ENCODE results near the gene PROK2. TPM values are rescaled to one million over a fixed set of nuclear protein-coding genes. Genes with fewer than 3 reads are reported as not detected.

PROK2 gene
- polyA plus RNA-seq, 1 experiment: not detected

DNA sequence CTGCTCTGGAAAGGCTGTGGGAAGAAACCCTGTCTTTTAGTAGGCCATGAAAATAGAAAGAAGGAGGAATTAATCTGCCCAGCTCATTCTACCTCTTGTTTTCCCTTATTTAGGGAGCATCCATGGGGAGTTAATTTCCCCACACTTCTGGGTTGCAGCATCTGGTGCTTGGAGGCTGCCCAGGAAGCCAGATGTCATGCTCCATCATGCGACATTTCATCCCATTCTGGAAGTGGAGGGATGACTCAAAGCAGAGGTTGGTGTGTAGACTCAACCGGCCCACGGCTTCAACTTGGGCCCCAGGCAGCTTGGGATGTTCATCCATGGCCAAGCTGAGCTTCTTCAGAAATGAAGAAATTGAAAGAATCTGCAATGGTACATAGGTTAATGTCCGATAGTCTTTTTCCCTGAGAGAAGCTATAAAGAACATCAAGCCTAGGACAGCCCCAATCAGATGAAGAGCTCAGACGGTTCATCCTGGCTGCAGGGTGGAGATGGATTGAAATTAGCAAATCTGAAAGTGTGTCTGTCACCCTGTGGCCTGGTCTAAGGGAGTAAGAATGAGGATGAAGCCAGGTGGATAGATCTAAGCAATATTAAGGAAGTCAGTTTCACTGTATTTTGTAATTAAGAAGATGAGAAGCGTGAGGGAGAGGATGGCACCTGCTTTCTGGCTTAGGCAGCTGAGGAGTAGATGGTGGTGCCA is 24.5 kb upstream of the PROK2 start:
- POLR2A ChIA-PET: no interaction called here
- H3K36me3 ChIP-seq (ENCODE audit: control insufficient read depth, insufficient read depth, low read length): no peaks in the 10 kb centered on the region
- H3K27me3 ChIP-seq (ENCODE audit: control insufficient read depth, insufficient read depth, low read length): peaks cover 2% of the 10 kb centered on the region; the same call in 1 of the 2 replicates
- DNase-seq (ENCODE audit: low read depth): no peak
- no peak overlapping the region for H3K4me3 ChIP-seq (ENCODE audit: low read depth, low read length)
- CTCF ChIA-PET: no interaction called here
- TF ChIP-seq, protein P1, sequence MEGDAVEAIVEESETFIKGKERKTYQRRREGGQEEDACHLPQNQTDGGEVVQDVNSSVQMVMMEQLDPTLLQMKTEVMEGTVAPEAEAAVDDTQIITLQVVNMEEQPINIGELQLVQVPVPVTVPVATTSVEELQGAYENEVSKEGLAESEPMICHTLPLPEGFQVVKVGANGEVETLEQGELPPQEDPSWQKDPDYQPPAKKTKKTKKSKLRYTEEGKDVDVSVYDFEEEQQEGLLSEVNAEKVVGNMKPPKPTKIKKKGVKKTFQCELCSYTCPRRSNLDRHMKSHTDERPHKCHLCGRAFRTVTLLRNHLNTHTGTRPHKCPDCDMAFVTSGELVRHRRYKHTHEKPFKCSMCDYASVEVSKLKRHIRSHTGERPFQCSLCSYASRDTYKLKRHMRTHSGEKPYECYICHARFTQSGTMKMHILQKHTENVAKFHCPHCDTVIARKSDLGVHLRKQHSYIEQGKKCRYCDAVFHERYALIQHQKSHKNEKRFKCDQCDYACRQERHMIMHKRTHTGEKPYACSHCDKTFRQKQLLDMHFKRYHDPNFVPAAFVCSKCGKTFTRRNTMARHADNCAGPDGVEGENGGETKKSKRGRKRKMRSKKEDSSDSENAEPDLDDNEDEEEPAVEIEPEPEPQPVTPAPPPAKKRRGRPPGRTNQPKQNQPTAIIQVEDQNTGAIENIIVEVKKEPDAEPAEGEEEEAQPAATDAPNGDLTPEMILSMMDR (IDR thresholded peaks at IDR 0.05; ENCODE audit: insufficient read depth, low read depth, low read length): no peak

- Histone ChIP-seq H3K4me3 (ENCODE audit: low read depth, low read length) (no peak overlapping the region), H3K27me3 (ENCODE audit: control insufficient read depth, insufficient read depth, low read length) (no peaks in the 10 kb centered on the region), H3K36me3 (ENCODE audit: control insufficient read depth, insufficient read depth, low read length) (no peaks in the 10 kb centered on the region)
- ChIA-PET POLR2A (no interaction called here), CTCF (no interaction called here)
- DNase-seq (ENCODE audit: low read depth): no peak
- TF ChIP-seq, protein P1 (IDR thresholded peaks at IDR 0.05; ENCODE audit: insufficient read depth, low read depth, low read length): no peak
Measured at GRCh38 chr3:71806736-71807135, 21.8 kb upstream of the PROK2 start.

DNA sequence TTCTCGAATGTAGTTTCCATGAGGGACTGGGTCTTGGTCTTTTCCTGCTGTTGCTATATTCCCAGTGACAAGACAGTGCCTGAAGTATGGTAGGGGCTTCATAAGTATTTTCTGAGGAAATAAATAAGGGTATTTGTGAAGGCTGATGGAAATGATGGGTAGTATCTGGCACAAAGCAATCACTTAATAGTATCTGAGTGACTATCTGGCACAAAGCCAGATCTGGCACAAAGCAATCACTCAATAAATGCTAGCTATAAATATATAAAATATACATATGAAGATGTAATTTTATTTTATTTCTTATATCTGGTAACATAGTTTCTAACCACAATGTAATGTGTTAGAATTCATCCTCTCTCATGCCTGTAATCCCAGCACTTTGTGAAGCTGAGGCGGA is 20.7 kb upstream of the PROK2 start:
- no peaks in the 10 kb centered on the region for H3K36me3 ChIP-seq (ENCODE audit: control insufficient read depth, insufficient read depth, low read length)
- no peaks in the 10 kb centered on the region for H3K27me3 ChIP-seq (ENCODE audit: control insufficient read depth, insufficient read depth, low read length)
- ChIA-PET POLR2A (no interaction called here), CTCF (interaction anchor here (0.9 kb wide), 1 partner anchor 9 kb away, joined by 3 read pairs; no protein-coding TSS in a partner anchor)
- TF ChIP-seq, protein P1 (IDR thresholded peaks at IDR 0.05; ENCODE audit: insufficient read depth, low read depth, low read length): no peak
- no peak for DNase-seq (ENCODE audit: low read depth)
- H3K4me3 ChIP-seq (ENCODE audit: low read depth, low read length): no peak overlapping the region

DNA sequence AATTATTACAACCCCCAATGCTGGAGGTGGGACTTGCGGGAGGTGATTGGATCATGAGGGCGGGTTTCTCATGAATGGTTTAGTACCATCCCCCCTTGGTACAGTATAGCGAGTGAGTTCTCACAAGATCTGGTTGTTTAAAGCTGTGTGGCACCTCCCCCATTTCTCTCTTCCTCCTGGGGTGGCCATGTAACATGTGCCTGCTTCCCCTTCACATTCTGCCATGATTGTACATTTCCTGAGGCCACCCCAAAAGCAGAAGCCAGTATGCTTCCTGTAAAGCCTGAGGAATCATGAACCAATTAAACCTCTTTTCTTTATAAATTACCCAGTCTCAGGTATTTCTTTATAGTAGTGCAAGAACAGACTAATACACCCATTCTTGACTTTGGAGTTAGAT is 20.3 kb upstream of the PROK2 start:
- CTCF ChIA-PET: interaction anchor here (0.9 kb wide), 1 partner anchor 10 kb away, joined by 3 read pairs; no protein-coding TSS in a partner anchor
- Histone ChIP-seq H3K36me3 (ENCODE audit: control insufficient read depth, insufficient read depth, low read length) (no peaks in the 10 kb centered on the region), H3K4me3 (ENCODE audit: low read depth, low read length) (no peak overlapping the region), H3K27me3 (ENCODE audit: control insufficient read depth, insufficient read depth, low read length) (no peaks in the 10 kb centered on the region)
- DNase-seq (ENCODE audit: low read depth): no peak
- TF ChIP-seq, protein P1 (IDR thresholded peaks at IDR 0.05; ENCODE audit: insufficient read depth, low read depth, low read length): no peak
- POLR2A ChIA-PET: no interaction called here

GRCh38 chr3:71803248-71803647 is 18.3 kb upstream of the PROK2 start:
- Histone ChIP-seq H3K4me3 (ENCODE audit: low read depth, low read length) (no peak overlapping the region), H3K36me3 (ENCODE audit: control insufficient read depth, insufficient read depth, low read length) (no peaks in the 10 kb centered on the region), H3K27me3 (ENCODE audit: control insufficient read depth, insufficient read depth, low read length) (peaks cover 3% of the 10 kb centered on the region)
- POLR2A ChIA-PET: no interaction called here
- no peak for DNase-seq (ENCODE audit: low read depth)
- CTCF ChIA-PET: interaction anchor here (1.6 kb wide), 1 partner anchor 14 kb away, joined by 4 read pairs; no protein-coding TSS in a partner anchor
- TF ChIP-seq, protein P1 (IDR thresholded peaks at IDR 0.05; ENCODE audit: insufficient read depth, low read depth, low read length): no peak
